ENCODE data around the gene PIK3R6.

Gene PIK3R6

DNA sequence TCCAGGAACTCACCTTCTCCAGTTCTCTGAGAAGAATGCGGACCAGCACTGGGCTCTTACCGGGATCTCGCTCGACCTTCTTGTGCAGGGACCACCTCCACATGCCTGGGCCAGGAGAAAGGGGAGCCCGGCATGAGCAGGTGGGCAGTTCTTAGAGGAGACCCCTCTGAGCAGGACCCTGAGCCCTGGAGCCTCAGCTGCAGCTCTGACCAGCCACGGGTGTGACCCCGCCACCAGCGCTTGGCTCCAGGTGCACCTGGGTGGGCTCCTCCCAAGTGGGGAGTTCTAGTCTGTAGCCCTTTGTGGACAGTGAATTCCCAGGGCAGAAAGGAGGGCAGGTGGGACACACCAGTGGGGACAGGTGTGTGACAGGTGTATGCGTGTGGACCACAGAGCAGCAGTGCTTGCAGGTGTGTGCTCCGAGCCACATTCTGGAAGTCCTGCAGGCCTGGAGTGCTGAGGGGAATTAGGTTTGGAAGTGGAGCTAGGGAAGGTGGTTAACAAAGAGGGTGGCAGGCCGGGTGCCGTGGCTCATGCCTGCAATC, 28.9 kb downstream of the PIK3R6 start:
- DNase-seq: no peak
- in situ Hi-C loops (cut with HindIII; ENCODE audit: low pct_ligation_motif_present, low pct_unique_long_range_greater_than_20kb, low sequenced_read_pairs): no loop called here

DNA sequence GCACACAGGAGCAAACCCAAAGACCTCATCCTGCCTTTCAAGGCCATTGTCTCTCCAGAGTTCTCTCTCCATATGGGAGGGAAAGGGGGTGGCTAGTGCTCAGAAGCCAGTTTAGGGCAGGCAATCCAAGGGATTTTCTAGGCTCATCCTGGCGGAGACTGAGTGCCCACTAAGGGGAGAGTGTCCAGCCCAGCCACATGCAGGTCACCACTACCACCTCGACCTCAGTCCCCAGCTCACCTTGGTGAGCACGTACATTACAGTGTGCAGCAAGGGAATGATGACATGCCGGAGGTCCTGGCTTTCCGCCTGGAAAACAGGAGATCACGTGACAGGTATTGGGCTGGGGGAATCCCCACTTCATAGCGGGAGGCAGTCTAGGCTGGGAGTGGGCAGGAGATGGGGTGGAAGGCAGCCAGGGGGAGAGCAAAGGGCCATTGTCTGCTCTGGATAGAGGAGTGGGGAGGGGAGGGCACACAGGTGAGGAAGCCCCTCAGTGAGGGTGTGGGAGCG, 29.9 kb downstream of the PIK3R6 start:
- DNase-seq: no peak
- in situ Hi-C loops (cut with HindIII; ENCODE audit: low pct_ligation_motif_present, low pct_unique_long_range_greater_than_20kb, low sequenced_read_pairs): no loop called here

DNA sequence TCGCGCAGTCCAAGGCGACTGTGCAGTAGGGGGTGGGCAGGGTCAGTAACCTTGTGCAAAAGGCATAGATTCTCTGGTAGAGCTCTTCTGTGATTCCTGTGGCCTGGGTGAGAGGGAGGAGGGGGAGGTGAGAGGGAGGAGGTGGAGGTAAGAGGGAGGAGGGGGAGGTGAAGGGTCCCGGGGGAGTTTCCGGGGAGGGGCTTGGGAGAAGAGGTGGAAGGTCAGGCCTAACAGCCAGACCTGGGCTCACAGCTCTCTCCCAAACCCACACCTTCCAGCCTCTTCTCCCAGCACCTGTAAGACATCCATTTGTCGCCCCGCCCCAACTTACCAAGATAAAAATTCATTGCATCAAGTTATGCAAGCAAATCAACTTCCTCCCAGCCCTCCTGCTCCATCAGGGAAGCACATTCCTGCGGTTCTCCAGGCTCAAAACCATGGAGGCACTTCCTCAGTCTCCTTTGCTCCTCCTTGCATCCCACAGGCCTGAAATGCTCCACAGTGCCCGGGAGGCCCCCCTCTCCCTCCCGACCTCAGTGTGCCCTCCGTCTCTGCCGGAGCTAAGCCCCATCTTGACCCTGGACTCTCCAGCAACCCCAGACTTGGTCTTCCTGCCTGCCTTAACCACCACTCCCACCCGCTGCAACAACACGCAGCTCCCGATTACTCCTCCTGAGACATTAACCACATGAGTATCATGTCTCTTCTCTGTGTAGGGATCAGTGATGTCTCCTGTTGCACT, 30.5 kb downstream of the PIK3R6 start:
- no peak for DNase-seq
- in situ Hi-C loops (cut with HindIII; ENCODE audit: low pct_ligation_motif_present, low pct_unique_long_range_greater_than_20kb, low sequenced_read_pairs): no loop called here

DNA sequence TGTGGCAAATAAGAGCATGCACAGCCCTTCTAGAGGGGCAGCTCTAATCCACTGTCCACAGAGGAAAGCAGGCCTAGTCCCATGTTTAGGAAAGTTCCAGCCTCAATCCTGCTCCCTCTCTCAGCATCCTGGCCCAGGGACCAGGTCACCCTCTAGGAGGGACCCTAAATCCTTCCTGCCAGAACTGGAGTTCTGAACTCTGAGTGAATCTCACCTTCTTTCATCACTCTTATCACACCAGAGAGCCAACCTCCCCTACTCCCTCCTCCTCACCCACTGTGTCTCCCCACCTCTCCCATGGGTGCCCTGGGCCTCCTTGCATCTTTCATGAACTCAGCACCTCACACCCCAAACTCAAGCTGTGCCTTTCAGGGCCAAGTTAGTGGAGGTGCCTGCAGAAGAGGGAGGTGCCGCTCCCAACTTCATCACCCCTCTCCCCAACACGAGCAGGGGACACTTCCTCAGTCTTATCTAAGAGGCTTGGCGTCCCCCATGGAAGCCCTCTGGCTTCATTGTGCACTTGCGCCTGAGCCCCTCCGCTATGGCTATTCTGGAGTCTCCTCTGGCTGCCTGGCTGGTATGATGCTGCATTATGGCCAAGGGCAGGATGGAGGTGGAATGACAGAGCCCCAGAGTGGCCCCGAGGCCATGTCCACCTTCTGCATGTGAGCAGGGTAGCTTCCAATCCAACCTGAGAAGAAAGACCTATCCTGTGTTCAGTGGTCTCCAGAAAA, 31.7 kb downstream of the PIK3R6 start:
- in situ Hi-C loops (cut with HindIII; ENCODE audit: low pct_ligation_motif_present, low pct_unique_long_range_greater_than_20kb, low sequenced_read_pairs): no loop called here

DNA sequence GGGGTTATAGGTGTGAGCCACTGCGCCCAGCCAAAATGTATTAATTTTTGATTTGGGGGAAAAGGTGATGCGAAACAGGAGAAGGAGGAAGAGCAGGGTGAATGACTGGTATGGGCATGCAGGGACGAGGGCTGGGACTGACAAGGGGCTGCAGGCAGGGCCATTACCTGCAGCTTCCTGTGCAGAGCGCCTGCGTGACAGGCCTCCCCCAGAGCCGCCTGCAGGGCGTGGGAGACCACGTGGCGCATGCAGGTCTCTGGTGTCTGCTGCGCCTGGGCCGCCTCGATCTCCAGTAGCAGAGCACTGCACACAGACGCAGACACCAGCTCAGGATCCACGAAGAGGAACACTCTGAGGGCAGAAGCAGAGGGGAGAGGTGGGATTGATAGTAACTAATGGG, 32.4 kb downstream of the PIK3R6 start:
- in situ Hi-C loops (cut with HindIII; ENCODE audit: low pct_ligation_motif_present, low pct_unique_long_range_greater_than_20kb, low sequenced_read_pairs): no loop called here

More for the DNA sequence above, 31.7 kb downstream of the PIK3R6 start:
- no peak for DNase-seq

DNA sequence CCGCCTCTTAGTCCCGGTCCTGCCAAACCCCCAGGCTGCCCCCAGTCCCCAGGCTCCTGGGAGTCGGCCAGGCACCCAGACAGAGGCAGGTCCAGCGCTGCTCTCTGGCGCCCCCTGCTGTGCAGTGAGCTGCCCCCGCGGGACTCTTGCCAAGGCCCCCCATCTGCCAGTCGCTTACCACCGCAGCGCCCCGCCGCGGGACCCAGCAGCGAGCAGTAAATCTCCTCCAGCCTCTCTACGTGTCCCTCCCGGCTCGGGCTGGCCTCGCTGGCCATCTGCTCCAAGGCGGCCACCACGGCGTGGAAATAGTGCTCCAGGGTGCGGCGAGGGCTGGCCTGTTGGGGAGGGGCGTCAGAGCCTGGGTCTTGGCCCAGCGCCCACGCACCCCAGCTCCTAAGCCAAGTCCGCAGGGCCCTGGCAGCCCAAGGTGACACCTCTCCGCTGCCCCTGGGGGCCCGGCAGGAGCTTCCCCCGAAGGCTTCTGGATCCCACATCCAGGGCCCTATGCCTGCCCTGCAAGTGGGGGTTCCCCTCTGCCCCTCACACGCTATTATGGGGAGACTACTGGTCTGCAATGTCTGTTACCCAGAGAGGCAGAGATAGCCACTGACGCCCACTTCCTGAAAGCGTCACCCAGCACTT, 34.6 kb downstream of the PIK3R6 start:
- DNase-seq: no peak
- in situ Hi-C loops (cut with HindIII; ENCODE audit: low pct_ligation_motif_present, low pct_unique_long_range_greater_than_20kb, low sequenced_read_pairs): no loop called here

More for the DNA sequence above, 32.4 kb downstream of the PIK3R6 start:
- no peak for DNase-seq

DNA sequence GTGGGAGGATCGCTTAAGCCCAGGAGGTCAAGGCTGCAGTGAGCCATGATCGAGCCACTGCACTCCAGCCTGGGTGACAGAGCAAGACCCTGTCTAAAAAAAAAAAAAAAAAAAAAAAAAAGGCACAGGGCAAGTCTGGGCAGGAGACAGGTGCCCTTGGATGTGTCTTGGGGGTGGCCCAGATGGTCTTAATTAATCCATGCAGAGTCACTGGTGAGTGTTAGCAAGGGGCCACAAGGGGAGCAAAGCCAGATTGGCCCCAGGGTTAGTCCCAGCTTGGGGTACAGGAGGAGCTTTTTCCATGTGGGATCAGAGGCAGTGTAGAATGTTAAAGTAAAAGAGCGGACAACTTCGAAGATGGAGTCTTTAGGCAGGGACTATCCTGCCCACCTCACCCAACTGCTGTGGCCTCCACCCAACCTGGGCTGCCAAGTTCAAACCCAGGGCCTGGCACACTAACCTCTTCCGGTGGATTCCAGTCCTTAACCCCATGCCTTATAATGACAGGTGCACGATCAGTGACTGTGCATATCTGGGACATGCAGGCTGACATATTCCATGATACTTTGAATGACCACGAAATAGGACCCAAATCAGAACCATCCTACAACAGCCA, 36.1 kb downstream of the PIK3R6 start:
- DNase-seq: no peak
- in situ Hi-C loops (cut with HindIII; ENCODE audit: low pct_ligation_motif_present, low pct_unique_long_range_greater_than_20kb, low sequenced_read_pairs): no loop called here

DNA sequence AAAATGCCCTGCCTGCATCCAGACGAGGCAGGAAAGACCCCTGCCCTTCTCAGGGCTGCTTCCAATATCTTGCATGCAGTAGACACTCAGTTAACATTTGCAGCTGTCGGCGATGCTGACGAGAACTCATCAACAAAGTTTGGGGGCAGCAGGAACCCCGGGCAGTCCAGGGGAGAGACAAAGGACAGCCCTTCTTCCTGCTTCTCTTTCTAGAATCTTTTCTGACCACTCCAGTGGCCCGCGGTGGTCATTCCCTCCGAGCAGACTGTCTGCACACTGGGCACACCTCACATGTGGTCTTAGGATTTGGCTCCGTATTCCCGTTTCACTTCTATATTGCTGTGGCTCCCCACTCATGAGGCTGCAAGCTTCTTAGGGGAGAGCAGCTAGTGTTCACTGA, 37.3 kb downstream of the PIK3R6 start:
- in situ Hi-C loops (cut with HindIII; ENCODE audit: low pct_ligation_motif_present, low pct_unique_long_range_greater_than_20kb, low sequenced_read_pairs): no loop called here
- no peak for DNase-seq

DNA sequence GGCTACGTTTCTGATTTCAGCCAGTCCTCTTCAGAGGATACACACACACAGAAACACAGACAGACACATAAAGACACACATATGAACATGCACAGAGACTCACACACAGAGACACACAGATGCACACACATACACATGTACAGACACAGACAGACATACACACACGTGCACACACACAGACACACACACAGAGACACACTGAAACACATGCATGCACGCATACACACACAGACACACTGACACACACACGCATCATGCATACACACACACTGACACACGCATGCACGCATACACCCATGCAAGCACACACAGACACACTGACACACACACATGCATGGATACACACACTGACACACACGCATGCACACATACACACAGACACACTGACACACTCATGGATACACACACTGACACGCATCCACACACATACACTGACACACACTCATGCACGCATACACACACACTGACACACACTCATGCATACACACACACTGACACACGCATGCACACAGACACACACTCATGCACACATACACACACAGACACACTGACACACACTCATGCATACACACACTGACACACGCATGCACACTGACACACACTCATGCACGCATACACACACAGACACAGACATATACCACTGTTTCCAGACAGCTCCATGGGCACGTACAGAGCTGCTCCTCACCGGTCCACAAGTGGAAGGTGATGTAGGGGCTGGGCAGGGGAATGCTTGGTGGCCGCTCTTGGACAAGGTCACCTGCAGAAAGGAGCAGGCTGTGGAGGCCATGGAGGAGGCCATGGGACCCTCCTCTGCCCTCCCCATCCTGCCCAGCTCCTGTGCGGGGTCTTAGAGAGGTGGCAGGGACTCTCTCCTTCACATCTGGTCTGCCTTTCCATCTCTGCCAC, 38.2 kb downstream of the PIK3R6 start:
- DNase-seq: no peak
- in situ Hi-C loops (cut with HindIII; ENCODE audit: low pct_ligation_motif_present, low pct_unique_long_range_greater_than_20kb, low sequenced_read_pairs): no loop called here

DNA sequence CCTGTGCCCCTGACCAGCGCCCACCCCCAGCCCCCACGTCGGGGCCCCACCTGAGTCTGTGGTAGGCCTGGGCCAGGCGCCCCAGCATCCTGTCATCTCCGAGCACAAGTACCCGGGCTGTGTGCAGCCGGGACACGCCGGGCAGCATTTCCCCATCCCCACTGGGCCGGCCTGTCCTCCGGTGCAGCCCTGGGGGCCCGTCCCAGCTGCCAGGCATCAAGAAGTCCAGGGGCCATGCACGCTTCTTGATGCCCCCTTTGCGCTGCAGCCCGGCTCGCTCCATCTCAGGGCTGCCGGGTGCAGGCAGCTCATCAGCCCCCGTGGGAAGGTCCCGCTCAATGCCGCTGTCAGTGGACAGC, 39.0 kb downstream of the PIK3R6 start:
- no peak for DNase-seq
- in situ Hi-C loops (cut with HindIII; ENCODE audit: low pct_ligation_motif_present, low pct_unique_long_range_greater_than_20kb, low sequenced_read_pairs): no loop called here

DNA sequence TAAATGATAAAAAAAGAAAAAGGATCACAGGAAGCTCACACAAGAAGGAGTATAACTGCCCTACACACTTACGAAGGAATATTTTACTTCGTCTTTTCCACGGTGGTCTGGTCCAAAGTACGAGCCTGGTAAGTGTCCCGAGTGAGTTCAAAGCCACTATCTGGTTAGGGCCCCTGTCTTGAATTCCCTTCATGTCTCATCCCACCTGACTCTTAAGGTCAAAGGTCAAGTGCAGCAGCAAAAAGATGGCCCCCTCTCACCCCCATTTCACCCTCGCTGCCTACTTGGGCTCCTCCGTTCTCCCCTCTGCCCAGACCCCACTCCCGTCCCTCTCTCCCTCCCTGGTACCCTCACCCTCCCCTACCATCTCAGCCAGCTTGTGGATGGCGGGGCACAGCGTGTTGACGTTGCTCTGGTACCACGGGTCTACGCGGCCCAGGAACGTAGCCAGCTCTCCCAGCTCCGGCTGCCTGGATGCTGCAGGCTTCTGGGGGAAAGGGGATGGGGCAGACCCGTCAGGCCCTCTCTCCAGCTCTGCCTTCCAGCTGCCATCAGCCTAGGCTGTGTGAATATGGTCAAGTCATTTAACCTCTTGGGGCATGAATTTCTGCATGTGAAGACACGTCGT, 40.6 kb downstream of the PIK3R6 start:
- no peak for DNase-seq
- in situ Hi-C loops (cut with HindIII; ENCODE audit: low pct_ligation_motif_present, low pct_unique_long_range_greater_than_20kb, low sequenced_read_pairs): no loop called here

DNA sequence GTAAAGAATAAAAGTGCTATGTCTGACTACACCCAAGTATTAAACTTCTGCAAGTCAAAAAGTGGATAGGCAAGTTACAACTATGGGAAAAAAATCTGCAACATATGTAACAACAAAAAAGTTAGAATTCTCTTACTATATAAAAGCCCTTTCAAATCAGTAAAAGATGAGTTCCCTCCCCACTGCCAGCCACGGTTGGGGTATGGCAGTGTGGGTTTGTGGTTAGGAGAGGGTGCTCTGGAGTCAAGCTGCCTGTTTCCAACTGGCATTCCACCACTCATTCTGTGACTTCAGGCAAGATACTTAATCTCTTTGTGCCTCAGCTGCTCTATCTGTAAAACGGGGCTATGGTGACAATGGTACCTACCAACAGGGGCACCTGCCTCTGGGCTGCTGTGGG, 41.7 kb downstream of the PIK3R6 start:
- in situ Hi-C loops (cut with HindIII; ENCODE audit: low pct_ligation_motif_present, low pct_unique_long_range_greater_than_20kb, low sequenced_read_pairs): no loop called here
- DNase-seq: no peak

DNA sequence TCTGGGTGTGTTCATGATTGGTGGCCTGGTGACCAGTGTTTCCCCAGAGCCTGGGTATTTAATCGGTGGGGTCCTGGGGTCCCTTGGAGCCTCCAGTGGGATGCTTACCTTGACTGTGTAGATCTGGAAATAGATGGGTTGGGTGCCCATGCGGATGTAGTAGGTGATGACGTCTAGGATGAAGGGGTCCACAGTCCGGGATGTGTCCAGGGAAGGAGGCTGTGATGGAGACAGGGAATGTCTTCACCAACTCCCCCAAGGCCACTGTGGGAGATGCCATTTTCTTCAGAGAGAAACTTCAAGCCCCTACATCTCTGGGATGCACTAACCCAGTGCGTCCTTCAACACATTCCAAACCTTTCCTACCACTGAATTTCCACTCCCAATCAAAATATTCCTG, 44.2 kb downstream of the PIK3R6 start:
- in situ Hi-C loops (cut with HindIII; ENCODE audit: low pct_ligation_motif_present, low pct_unique_long_range_greater_than_20kb, low sequenced_read_pairs): no loop called here
- DNase-seq: no peak

DNA sequence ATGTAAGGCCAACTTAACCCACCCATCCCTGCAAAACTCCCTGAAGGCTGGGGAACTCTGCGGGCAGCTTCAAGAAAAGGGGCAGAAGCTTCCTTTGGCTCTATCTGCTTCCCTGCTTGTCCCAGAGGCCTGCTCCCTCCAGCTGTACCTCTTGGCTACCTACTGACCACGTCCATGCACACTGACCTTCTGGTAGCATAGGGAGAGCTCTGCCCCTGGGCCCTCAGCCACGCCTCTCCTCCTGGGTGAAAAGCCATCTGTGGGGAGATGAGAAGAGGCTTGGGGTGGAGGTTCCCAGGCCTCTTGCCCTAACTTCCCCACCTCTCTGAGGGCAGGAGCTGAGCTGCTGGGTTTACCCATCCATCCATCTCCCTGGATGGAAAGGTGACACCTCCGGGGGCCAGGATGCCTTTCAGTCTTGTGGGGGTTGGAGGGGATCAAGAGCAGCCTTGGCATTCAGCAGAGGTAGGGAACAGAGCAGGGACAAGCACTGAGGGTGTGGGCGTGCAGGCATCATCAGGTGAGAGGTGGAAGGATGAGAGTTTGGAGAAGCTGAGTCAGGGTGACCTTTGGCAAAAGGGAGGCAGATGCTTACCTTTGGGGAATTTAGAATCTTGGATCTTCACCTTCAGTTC, 45.0 kb downstream of the PIK3R6 start:
- in situ Hi-C loops (cut with HindIII; ENCODE audit: low pct_ligation_motif_present, low pct_unique_long_range_greater_than_20kb, low sequenced_read_pairs): no loop called here
- DNase-seq: no peak

DNA sequence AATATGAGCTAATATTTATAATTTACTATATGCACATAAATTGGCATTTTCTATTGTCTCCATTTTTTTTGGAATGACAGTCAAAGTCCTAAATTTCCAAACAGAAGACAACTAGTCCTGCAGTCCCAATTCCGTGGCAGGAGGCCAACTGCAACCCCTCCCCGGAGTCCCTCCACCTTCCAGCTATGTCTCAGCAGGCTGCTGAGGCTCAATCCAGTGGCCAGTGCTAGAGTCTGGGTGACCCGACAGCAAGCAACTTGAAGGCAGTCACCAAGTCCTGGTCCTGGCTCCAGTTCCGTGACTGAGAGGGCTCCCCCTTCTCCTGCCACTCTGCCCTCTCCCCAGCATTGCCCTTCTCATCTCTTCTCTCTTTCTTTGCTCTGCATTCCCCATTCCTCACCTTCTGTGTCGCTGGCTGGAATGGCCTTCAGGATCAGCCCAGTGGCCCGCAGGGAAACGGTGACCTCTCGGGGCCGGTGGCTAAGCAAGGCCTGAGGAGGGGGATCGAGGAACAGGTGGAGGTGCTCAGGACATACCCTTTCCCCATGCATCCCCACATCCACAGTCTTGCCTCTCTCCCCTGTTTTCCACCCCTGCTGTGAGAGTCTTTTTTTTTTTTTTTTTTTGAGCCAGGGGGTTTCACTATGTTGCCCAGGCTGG, 45.9 kb downstream of the PIK3R6 start:
- in situ Hi-C loops (cut with HindIII; ENCODE audit: low pct_ligation_motif_present, low pct_unique_long_range_greater_than_20kb, low sequenced_read_pairs): no loop called here
- DNase-seq: no peak

DNA sequence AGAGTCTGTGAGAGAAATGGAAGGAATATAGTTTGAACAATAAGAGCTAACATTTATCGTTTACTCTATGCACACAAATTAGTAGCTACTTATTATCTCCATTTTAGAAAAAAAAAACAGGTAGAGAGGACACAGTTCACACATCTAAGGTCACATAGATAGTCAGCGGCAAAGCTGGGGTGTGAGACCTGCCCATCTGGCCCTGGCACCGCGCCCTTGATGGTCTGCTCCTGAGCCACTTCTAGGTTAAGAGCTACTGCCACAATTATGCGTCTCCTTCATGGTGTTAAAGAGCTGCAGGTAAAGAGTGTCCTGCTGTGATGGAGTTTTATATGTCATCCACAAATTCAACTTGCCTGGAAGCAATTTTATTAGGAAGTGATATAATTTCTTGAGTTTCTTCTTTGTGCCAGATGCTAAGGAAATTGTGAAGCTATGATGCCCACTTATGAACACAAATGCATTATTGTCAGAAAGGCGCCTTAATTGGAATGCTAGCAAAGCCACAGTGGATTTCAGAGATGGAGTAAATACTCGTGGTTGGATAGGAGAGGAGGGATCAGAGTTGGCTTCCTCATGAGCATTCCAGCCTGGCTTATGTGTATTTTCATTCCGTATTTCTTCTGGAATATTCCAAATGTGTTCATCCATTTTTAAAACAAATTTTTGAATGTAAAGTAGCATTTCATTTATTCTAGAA, 47.0 kb downstream of the PIK3R6 start:
- no peak for DNase-seq
- in situ Hi-C loops (cut with HindIII; ENCODE audit: low pct_ligation_motif_present, low pct_unique_long_range_greater_than_20kb, low sequenced_read_pairs): no loop called here

Measured in ACHN (cell line).